ENCODE measurements around the gene SYT1. TPM values are rescaled to one million over a fixed set of nuclear protein-coding genes. Genes with fewer than 3 reads are reported as not detected.

Gene SYT1
- total RNA-seq, 2 experiments from 2014 or later: not detected

- TF ChIP-seq EZH2phosphoT487 (IDR thresholded peaks at IDR 0.05; ENCODE audit: borderline replicate concordance, low read depth, low read length): no peak
- TF ChIP-seq, protein P1, sequence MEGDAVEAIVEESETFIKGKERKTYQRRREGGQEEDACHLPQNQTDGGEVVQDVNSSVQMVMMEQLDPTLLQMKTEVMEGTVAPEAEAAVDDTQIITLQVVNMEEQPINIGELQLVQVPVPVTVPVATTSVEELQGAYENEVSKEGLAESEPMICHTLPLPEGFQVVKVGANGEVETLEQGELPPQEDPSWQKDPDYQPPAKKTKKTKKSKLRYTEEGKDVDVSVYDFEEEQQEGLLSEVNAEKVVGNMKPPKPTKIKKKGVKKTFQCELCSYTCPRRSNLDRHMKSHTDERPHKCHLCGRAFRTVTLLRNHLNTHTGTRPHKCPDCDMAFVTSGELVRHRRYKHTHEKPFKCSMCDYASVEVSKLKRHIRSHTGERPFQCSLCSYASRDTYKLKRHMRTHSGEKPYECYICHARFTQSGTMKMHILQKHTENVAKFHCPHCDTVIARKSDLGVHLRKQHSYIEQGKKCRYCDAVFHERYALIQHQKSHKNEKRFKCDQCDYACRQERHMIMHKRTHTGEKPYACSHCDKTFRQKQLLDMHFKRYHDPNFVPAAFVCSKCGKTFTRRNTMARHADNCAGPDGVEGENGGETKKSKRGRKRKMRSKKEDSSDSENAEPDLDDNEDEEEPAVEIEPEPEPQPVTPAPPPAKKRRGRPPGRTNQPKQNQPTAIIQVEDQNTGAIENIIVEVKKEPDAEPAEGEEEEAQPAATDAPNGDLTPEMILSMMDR (conservative IDR thresholded peaks at IDR 0.05; ENCODE audit: low read length): no peak
- no peaks in the 10 kb centered on the region for H3K9me3 ChIP-seq (ENCODE audit: low read length)
- H3K9me2 ChIP-seq (ENCODE audit: insufficient read depth, low read length): no peaks in the 10 kb centered on the region
- no TSS peak for BruUV-seq (replicated peaks)
- no peak for DNase-seq (ENCODE audit: low spot score)
- no peaks in the 10 kb centered on the region for H3K4me1 ChIP-seq (ENCODE audit: insufficient read depth, low read length, poor library complexity, severe bottlenecking)
- H3K79me2 ChIP-seq (ENCODE audit: insufficient read depth, low read depth, low read length): no peaks in the 10 kb centered on the region
- CTCF ChIA-PET (ENCODE audit: unreplicated experiment): no interaction called here
- H2AFZ ChIP-seq (ENCODE audit: low read length): no peak overlapping the region
- H3K27ac ChIP-seq (ENCODE audit: low read depth, low read length, poor library complexity, severe bottlenecking): no peak overlapping the region
- H3K4me2 ChIP-seq (ENCODE audit: low read length): no peak overlapping the region
- H3K4me3 ChIP-seq (ENCODE audit: low read depth, low read length, poor library complexity, severe bottlenecking): no peak overlapping the region
- no peaks in the 10 kb centered on the region for H4K20me1 ChIP-seq (ENCODE audit: insufficient read depth, low read length)
- no peaks in the 10 kb centered on the region for H3K36me3 ChIP-seq (ENCODE audit: insufficient read depth, low read length)
- POLR2A ChIA-PET: no interaction called here
- intact Hi-C loops (cut with micrococcal nuclease; ENCODE audit: unreplicated experiment): no loop called here
These were observed 505.4 kb downstream of the SYT1 start for GRCh38 chr12:79370021-79370420.

DNA sequence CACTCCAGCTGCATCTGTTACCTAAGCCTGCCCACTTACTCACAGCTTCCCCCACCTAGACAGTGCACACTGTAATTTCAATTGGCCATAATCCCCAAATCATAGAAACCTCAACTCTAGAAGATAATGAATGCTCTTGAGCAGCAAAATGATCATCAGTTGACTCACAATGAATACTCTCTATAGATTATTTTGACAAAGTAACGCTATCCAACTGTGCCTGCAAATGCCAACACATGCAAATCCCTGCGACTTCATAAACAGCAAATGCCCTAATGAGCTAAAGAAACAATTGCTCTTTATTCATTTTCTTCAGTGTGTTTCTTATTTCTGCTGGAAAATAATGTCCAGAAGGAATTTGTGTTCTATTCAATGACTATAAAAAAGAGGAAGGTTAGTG lies 506.7 kb downstream of the SYT1 start:
- POLR2A ChIA-PET: no interaction called here

DNA sequence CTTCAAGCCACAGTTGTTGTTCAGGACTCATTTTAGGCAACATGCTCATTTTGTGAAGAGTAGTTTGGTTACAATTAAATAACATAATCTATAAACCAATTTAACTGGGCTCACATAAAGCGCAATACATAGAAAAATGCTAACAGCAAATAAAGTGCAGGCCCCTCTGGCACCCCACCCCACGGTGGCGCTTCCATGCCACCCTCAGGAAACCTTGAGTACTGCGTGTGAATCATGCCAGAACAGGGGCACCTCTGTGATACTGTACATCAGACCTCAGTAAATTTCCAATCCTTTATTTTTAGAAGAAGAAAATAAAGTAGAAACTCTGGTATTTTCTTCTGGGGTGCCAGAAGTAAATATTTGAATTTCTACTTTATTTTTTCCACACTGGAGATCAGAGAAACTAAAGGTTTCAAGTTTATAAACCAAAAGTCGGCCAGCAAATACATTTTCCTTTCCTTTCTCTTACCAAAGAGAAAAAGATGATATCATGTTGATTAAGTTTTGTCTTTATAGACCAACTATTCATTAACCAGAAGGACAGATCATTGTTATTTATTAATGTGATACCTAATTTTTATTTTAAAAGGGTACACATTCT lies 509.4 kb downstream of the SYT1 start:
- no peaks in the 10 kb centered on the region for H3K9me3 ChIP-seq (ENCODE audit: low read length)
- intact Hi-C loops (cut with micrococcal nuclease; ENCODE audit: unreplicated experiment): no loop called here
- H3K4me2 ChIP-seq (ENCODE audit: low read length): no peak overlapping the region
- no peaks in the 10 kb centered on the region for H3K36me3 ChIP-seq (ENCODE audit: insufficient read depth, low read length)
- H3K79me2 ChIP-seq (ENCODE audit: insufficient read depth, low read depth, low read length): no peaks in the 10 kb centered on the region
- BruUV-seq (replicated peaks): no TSS peak
- H3K9me2 ChIP-seq (ENCODE audit: insufficient read depth, low read length): no peaks in the 10 kb centered on the region
- no peaks in the 10 kb centered on the region for H3K4me1 ChIP-seq (ENCODE audit: insufficient read depth, low read length, poor library complexity, severe bottlenecking)
- no peaks in the 10 kb centered on the region for H4K20me1 ChIP-seq (ENCODE audit: insufficient read depth, low read length)
- no peak overlapping the region for H2AFZ ChIP-seq (ENCODE audit: low read length)
- no peak overlapping the region for H3K27ac ChIP-seq (ENCODE audit: low read depth, low read length, poor library complexity, severe bottlenecking)
- ChIA-PET CTCF (ENCODE audit: unreplicated experiment) (no interaction called here), POLR2A (no interaction called here)
- no peak for TF ChIP-seq EZH2phosphoT487 (IDR thresholded peaks at IDR 0.05; ENCODE audit: borderline replicate concordance, low read depth, low read length)
- TF ChIP-seq, protein P1 (conservative IDR thresholded peaks at IDR 0.05; ENCODE audit: low read length): peak; percentile 80
- no peak overlapping the region for H3K4me3 ChIP-seq (ENCODE audit: low read depth, low read length, poor library complexity, severe bottlenecking)
- DNase-seq (ENCODE audit: low spot score): peak; percentile 25

More for the DNA sequence above, 506.7 kb downstream of the SYT1 start:
- no peaks in the 10 kb centered on the region for H3K9me3 ChIP-seq (ENCODE audit: low read length)
- H3K27ac ChIP-seq (ENCODE audit: low read depth, low read length, poor library complexity, severe bottlenecking): no peak overlapping the region
- intact Hi-C loops (cut with micrococcal nuclease; ENCODE audit: unreplicated experiment): no loop called here
- CTCF ChIA-PET (ENCODE audit: unreplicated experiment): no interaction called here
- TF ChIP-seq EZH2phosphoT487 (IDR thresholded peaks at IDR 0.05; ENCODE audit: borderline replicate concordance, low read depth, low read length): no peak
- TF ChIP-seq, protein P1 (conservative IDR thresholded peaks at IDR 0.05; ENCODE audit: low read length): no peak
- H3K4me3 ChIP-seq (ENCODE audit: low read depth, low read length, poor library complexity, severe bottlenecking): no peak overlapping the region
- H3K36me3 ChIP-seq (ENCODE audit: insufficient read depth, low read length): no peaks in the 10 kb centered on the region
- H3K9me2 ChIP-seq (ENCODE audit: insufficient read depth, low read length): no peaks in the 10 kb centered on the region
- H4K20me1 ChIP-seq (ENCODE audit: insufficient read depth, low read length): no peaks in the 10 kb centered on the region
- no peaks in the 10 kb centered on the region for H3K4me1 ChIP-seq (ENCODE audit: insufficient read depth, low read length, poor library complexity, severe bottlenecking)
- H3K4me2 ChIP-seq (ENCODE audit: low read length): no peak overlapping the region
- no peaks in the 10 kb centered on the region for H3K79me2 ChIP-seq (ENCODE audit: insufficient read depth, low read depth, low read length)
- no peak overlapping the region for H2AFZ ChIP-seq (ENCODE audit: low read length)
- no peak for DNase-seq (ENCODE audit: low spot score)
- no TSS peak for BruUV-seq (replicated peaks)

All from OCI-LY7 (cell line).